A673 (cell line): Measurements from ENCODE around the gene IFT122. TPM values are rescaled to one million over a fixed set of nuclear protein-coding genes. Genes with fewer than 3 reads are reported as not detected.

Experiments
- BruUV-seq: library from RNA; stranded (reverse); fragments of 400-500 nt; replicated peaks from 2 replicates; lab custom pipeline; 2021; lab: Mats Ljungman, UMichigan
- CTCF ChIA-PET: fragments of 300-600 bp; sonication (Branson Sonifier 250); formaldehyde crosslinking; loops from one replicate; lab custom pipeline; 2022; ENCODE audit warnings: antibody characterized with exemption; lab: Charles Lee
- POLR2A ChIA-PET: fragments of 300-600 bp; sonication (Branson Sonifier 250); formaldehyde crosslinking; loops from one replicate; lab custom pipeline; 2022; ENCODE audit warnings: antibody characterized with exemption; ENCODE audit not compliant: low non-redundant PET; lab: Charles Lee
- DNase-seq: peaks from one replicate; pipeline ENCODE4 v3.0.0-alpha.2; 2015; ENCODE audit warnings: low spot score
- H3K27ac ChIP-seq: fragments of 200-600 bp; sonication (generic); 2 replicates; pipeline ENCODE4 v1.5.1; 2016; ENCODE audit warnings: mixed run types, low read depth, mild to moderate bottlenecking, mixed read lengths, antibody characterized with exemption, low read length; ENCODE audit not compliant: poor library complexity, severe bottlenecking
- H3K27me3 ChIP-seq: fragments of 200-600 bp; sonication (generic); replicated peaks from 2 replicates; pipeline ENCODE4 v1.6.1; 2017; ENCODE audit warnings: mixed run types, low read depth, mild to moderate bottlenecking, mixed read lengths, antibody characterized with exemption, low read length; ENCODE audit not compliant: insufficient read depth, poor library complexity
- H3K36me3 ChIP-seq: fragments of 200-600 bp; sonication (generic); 2 replicates; pipeline ENCODE4 v1.6.1; 2016; ENCODE audit warnings: mixed run types, mild to moderate bottlenecking, mixed read lengths, antibody characterized with exemption, low read length; ENCODE audit not compliant: insufficient read depth, poor library complexity, severe bottlenecking
- H3K4me1 ChIP-seq: fragments of 200-600 bp; sonication (generic); 2 replicates; pipeline ENCODE4 v1.6.1; 2017; ENCODE audit warnings: mixed run types, mild to moderate bottlenecking, mixed read lengths, antibody characterized with exemption, low read length; ENCODE audit not compliant: insufficient read depth, poor library complexity, severe bottlenecking
- H3K4me3 ChIP-seq: fragments of 200-600 bp; sonication (generic); 2 replicates; pipeline ENCODE4 v1.5.1; 2016; ENCODE audit warnings: low read depth, mixed run types, mild to moderate bottlenecking, mixed read lengths, low read length; ENCODE audit not compliant: poor library complexity, severe bottlenecking
- H3K9me3 ChIP-seq: fragments of 200-600 bp; sonication (generic); 2 replicates; pipeline ENCODE4 v1.6.1; 2016; ENCODE audit warnings: mixed run types, low read depth, mild to moderate bottlenecking, mixed read lengths, antibody characterized with exemption, low read length; ENCODE audit not compliant: poor library complexity, severe bottlenecking
- EZH2 ChIP-seq: fragments of 200-600 bp; sonication (generic); IDR thresholded peaks from 2 replicates; pipeline ENCODE4 v1.6.1; 2017; ENCODE audit warnings: borderline replicate concordance, low read depth, mild to moderate bottlenecking, mixed read lengths, antibody characterized with exemption, low read length; ENCODE audit not compliant: poor library complexity, severe bottlenecking
- intact Hi-C: fragments of 100-400 bp; cut with micrococcal nuclease; formaldehyde crosslinking; loops from one replicate; pipeline ENCODE4 v1.10.0; 2022; ENCODE audit not compliant: unreplicated experiment
- total RNA-seq: library from RNA; stranded (reverse); gene quantifications from 2 replicates; pipeline ENCODE4 v1.2.3, GENCODE V29; 2021
- TF ChIP-seq, protein P1 (sequence below): fragments of 300-800, 200-600 bp; sonication (generic); conservative IDR thresholded peaks from 2 replicates; pipeline ENCODE4 v1.5.1; 2017; ENCODE audit warnings: low read depth, mild to moderate bottlenecking, antibody characterized with exemption, low read length, moderate library complexity, mixed read lengths

Gene IFT122
- total RNA-seq, 1 experiment from 2014 or later = 48.2 TPM

DNA sequence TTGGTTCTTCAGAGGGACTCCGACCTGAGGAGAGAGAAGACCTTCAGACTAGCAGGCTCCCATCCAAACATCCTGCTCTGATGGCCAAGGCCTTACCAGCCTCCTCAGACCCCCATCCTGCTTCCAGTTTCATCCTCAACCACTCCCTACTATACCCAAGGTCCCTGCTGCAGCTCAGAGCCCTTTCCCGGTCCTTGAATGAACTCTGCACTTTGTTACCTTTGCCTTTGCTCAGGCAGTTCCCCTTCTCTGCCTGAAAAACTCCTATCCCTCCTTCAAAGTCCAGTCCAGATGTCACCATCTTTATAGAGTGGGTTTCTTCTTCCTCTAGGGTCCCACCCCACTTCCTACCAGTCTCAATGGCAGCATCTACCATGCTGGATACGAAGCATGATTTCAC, 24.6 kb upstream of the IFT122 start:
- H3K4me1 ChIP-seq = peaks cover 7% of the 10 kb centered on the region
- no peaks in the 10 kb centered on the region for H3K36me3 ChIP-seq
- H3K4me3 ChIP-seq = no peak overlapping the region
- ChIA-PET CTCF (no interaction called here), POLR2A (no interaction called here)
- H3K27me3 ChIP-seq = no peaks in the 10 kb centered on the region
- TF ChIP-seq EZH2 = no peak
- no peak overlapping the region for H3K27ac ChIP-seq
- intact Hi-C loops = no loop called here
- no peaks in the 10 kb centered on the region for H3K9me3 ChIP-seq
- no peak for DNase-seq
- no TSS peak for BruUV-seq

- no peak for TF ChIP-seq EZH2
- TF ChIP-seq, protein P1, sequence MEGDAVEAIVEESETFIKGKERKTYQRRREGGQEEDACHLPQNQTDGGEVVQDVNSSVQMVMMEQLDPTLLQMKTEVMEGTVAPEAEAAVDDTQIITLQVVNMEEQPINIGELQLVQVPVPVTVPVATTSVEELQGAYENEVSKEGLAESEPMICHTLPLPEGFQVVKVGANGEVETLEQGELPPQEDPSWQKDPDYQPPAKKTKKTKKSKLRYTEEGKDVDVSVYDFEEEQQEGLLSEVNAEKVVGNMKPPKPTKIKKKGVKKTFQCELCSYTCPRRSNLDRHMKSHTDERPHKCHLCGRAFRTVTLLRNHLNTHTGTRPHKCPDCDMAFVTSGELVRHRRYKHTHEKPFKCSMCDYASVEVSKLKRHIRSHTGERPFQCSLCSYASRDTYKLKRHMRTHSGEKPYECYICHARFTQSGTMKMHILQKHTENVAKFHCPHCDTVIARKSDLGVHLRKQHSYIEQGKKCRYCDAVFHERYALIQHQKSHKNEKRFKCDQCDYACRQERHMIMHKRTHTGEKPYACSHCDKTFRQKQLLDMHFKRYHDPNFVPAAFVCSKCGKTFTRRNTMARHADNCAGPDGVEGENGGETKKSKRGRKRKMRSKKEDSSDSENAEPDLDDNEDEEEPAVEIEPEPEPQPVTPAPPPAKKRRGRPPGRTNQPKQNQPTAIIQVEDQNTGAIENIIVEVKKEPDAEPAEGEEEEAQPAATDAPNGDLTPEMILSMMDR = no peak
- Histone ChIP-seq H3K36me3 (no peaks in the 10 kb centered on the region), H3K27me3 (no peaks in the 10 kb centered on the region), H3K4me1 (peaks cover 7% of the 10 kb centered on the region), H3K9me3 (no peaks in the 10 kb centered on the region), H3K27ac (no peak overlapping the region), H3K4me3 (no peak overlapping the region)
- intact Hi-C loops = no loop called here
- ChIA-PET POLR2A (no interaction called here), CTCF (no interaction called here)
- no TSS peak for BruUV-seq
- no peak for DNase-seq
Observed at GRCh38 chr3:129415830-129416229, 24.2 kb upstream of the IFT122 start.

- no peak overlapping the region for H3K27ac ChIP-seq
- no peak for TF ChIP-seq EZH2
- TF ChIP-seq, protein P1 = no peak
- intact Hi-C loops = no loop called here
- ChIA-PET POLR2A (no interaction called here), CTCF (no interaction called here)
- H3K36me3 ChIP-seq = no peaks in the 10 kb centered on the region
- no peaks in the 10 kb centered on the region for H3K9me3 ChIP-seq
- no peaks in the 10 kb centered on the region for H3K27me3 ChIP-seq
- H3K4me1 ChIP-seq = peaks cover 7% of the 10 kb centered on the region
- no peak for DNase-seq
- H3K4me3 ChIP-seq = no peak overlapping the region
- no TSS peak for BruUV-seq
Observed at GRCh38 chr3:129416415-129416814, 23.6 kb upstream of the IFT122 start.

GRCh38 chr3:129417326-129417725, 22.7 kb upstream of the IFT122 start:
- CTCF ChIA-PET = no interaction called here
- Histone ChIP-seq H3K9me3 (no peaks in the 10 kb centered on the region), H3K27ac (no peak overlapping the region), H3K27me3 (no peaks in the 10 kb centered on the region), H3K4me3 (no peak overlapping the region), H3K4me1 (peaks cover 7% of the 10 kb centered on the region), H3K36me3 (no peaks in the 10 kb centered on the region)
- POLR2A ChIA-PET = no interaction called here
- intact Hi-C loops = no loop called here
- no TSS peak for BruUV-seq
- DNase-seq = no peak
- no peak for TF ChIP-seq EZH2
